Body of pancreas (tissue), 4 donors: ENCODE data around the gene USP17L11.
"Not testable (repeated sequence)": the region's sequence is repeated elsewhere in the genome, so short reads cannot be mapped to it uniquely, and the experiment has no call there.

Source experiments
- CTCF ChIP-seq, 7 experiments: fragments of 450-650 bp in 4 of 7; fragments of 200-600 bp in 3 of 7; sonication (generic) in 3 of 7; IDR thresholded peaks; one replicate each; pipeline ENCODE4 v1.5.1; 2016 to 2019; ENCODE audit warnings: antibody characterized with exemption in 7 of 7
- POLR2A ChIP-seq, 3 donors: fragments of 450-650 bp; IDR thresholded peaks; one replicate each; pipeline ENCODE4 v1.6.1; 2016; ENCODE audit warnings: antibody characterized with exemption in 3 of 3, mild to moderate bottlenecking in 2 of 3

DNA sequence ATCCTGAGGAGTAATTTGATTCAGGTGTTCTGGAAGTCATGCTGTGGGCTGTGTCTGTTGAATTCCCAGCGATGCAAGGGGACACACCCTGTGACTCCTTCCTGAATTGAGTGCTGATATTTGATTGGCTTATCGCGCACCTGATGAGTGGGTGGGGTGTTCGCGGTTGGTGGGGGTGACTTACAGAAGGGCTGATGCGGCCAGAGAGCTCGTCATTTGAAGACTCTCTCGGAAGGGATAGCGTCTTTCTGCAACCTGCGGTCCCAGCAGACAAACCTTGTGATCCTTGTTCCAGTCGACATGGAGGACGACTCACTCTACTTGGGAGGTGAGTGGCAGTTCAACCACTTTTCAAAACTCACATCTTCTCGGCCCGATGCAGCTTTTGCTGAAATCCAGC lies 28.4 kb downstream of the USP17L11 start, which contains the start of gene USP17L17:
- not testable (repeated sequence) for TF ChIP-seq CTCF, POLR2A (IDR thresholded peaks at IDR 0.05)
